AG09309 (cell line): Measurements from ENCODE around the gene ACOXL.

Experiments used
- DNase-seq: peaks from one replicate; pipeline ENCODE4 v3.0.0-alpha.2; 2010; ENCODE audit warnings: low read depth
- H3K4me3 ChIP-seq: 2 replicates; pipeline ENCODE4 v1.5.1; 2011; ENCODE audit warnings: mild to moderate bottlenecking, low read depth, low read length, moderate library complexity; ENCODE audit not compliant: control insufficient read depth
- CTCF ChIP-seq: IDR thresholded peaks from 2 replicates; pipeline ENCODE4 v1.5.1; 2011; ENCODE audit warnings: mild to moderate bottlenecking, low read depth, low read length, inconsistent platforms; ENCODE audit not compliant: insufficient read depth, control insufficient read depth; ENCODE audit errors: missing control alignments

Gene ACOXL

GRCh38 chr2:111046670-111047069, 314.3 kb downstream of the ACOXL start:
- no peak for TF ChIP-seq CTCF
- DNase-seq: no peak

GRCh38 chr2:111048856-111049768, 316.7 kb downstream of the ACOXL start:
- no peak overlapping the region for H3K4me3 ChIP-seq
- no peak for DNase-seq
- no peak for TF ChIP-seq CTCF

More at GRCh38 chr2:111046670-111047069, 314.3 kb downstream of the ACOXL start:
- H3K4me3 ChIP-seq: no peak overlapping the region

GRCh38 chr2:111049792-111050640, 317.6 kb downstream of the ACOXL start:
- no peak for TF ChIP-seq CTCF
- H3K4me3 ChIP-seq: no peak overlapping the region
- DNase-seq: no peak

- DNase-seq: no peak
- H3K4me3 ChIP-seq: no peak overlapping the region
- no peak for TF ChIP-seq CTCF
Observed at GRCh38 chr2:111050701-111051376, 318.5 kb downstream of the ACOXL start.

GRCh38 chr2:111052621-111053020, 320.2 kb downstream of the ACOXL start:
- H3K4me3 ChIP-seq: no peak overlapping the region
- no peak for TF ChIP-seq CTCF
- DNase-seq: no peak

GRCh38 chr2:111053266-111053665, 320.9 kb downstream of the ACOXL start:
- no peak for TF ChIP-seq CTCF
- H3K4me3 ChIP-seq: no peak overlapping the region
- DNase-seq: no peak
